K562 (cell line): ENCODE results near the gene DCP2. TPM values are rescaled to one million over a fixed set of nuclear protein-coding genes. Genes with fewer than 3 reads are reported as not detected.

Source experiments
- ATAC-seq: fragments of 200-7000 bp; cut with Tn5 transposase; 3 replicates; pipeline ENCODE4 v1.9.1; 2020; ENCODE audit warnings: moderate library complexity
- BruUV-seq: library from RNA; stranded (reverse); fragments of 400-500 nt; replicated peaks from 2 replicates; lab custom pipeline; 2021; lab: Mats Ljungman, UMichigan
- CTCF ChIA-PET: fragments of 300-600 bp; formaldehyde crosslinking; extraction: SDS; loops from one replicate; lab custom pipeline; 2021; ENCODE audit warnings: low intra/inter-chr PET ratio; lab: Yijun Ruan, JAX
- POLR2A ChIA-PET: fragments of 300-600, 350-650 bp; sonication (Branson Sonifier 250); formaldehyde crosslinking; extraction: SDS; loops from one replicate; lab custom pipeline; 2021; ENCODE audit warnings: antibody characterized with exemption, inconsistent platforms; lab: Yijun Ruan, JAX
- DNase-seq, 4 experiments: peaks; one replicate each; pipeline versions ENCODE4 v3.0.0 to v3.0.0-alpha.2; 2011 to 2018; ENCODE audit warnings: low spot score in 3 of 4, mixed read lengths in 3 of 4; ENCODE audit errors: extremely low read depth in 1 of 4
- FAIRE-seq: peaks from 2 replicates; lab custom pipeline; 2011; peaks lifted over from hg19 to GRCh38; lab: Jason Lieb, UNC
- H2AFZ ChIP-seq: 2 replicates; pipeline ENCODE4 v1.6.0; 2011; ENCODE audit warnings: low read depth, low read length, control low read depth, inconsistent platforms
- H3K27ac ChIP-seq: fragments of 200-600 bp; 3 replicates; pipeline ENCODE4 v1.8.0; 2011; ENCODE audit warnings: low read depth, mild to moderate bottlenecking, control low read depth, inconsistent platforms, low read length, moderate library complexity, mixed read lengths; ENCODE audit errors: extremely low read depth
- H3K27me3 ChIP-seq, 2 experiments: fragments of 300-600 bp in 1 of 2; 2 replicates in 1 of 2; 3 replicates in 1 of 2; pipeline versions ENCODE4 v1.6.0 to v1.8.0; 2011; ENCODE audit warnings: inconsistent platforms in 2 of 2, low read length in 2 of 2, mild to moderate bottlenecking in 1 of 2, mixed read lengths in 1 of 2, moderate library complexity in 1 of 2; ENCODE audit not compliant: control insufficient read depth in 2 of 2, insufficient read depth in 2 of 2
- H3K36me3 ChIP-seq: fragments of 300-600 bp; 3 replicates; pipeline ENCODE4 v1.8.0; 2011; ENCODE audit warnings: mild to moderate bottlenecking, low read length, inconsistent platforms; ENCODE audit not compliant: control insufficient read depth, insufficient read depth
- H3K4me1 ChIP-seq, 2 experiments: fragments of 200-600 bp in 1 of 2; replicated peaks in 1 of 2; 2 replicates in 1 of 2; 3 replicates in 1 of 2; pipeline versions ENCODE4 v1.5.1 to v1.8.0; 2011; ENCODE audit warnings: inconsistent platforms in 2 of 2, low read length in 2 of 2, mild to moderate bottlenecking in 1 of 2, mixed read lengths in 1 of 2, moderate library complexity in 1 of 2; ENCODE audit not compliant: control insufficient read depth in 2 of 2, insufficient read depth in 2 of 2
- H3K4me2 ChIP-seq: 2 replicates; pipeline ENCODE4 v1.6.1; 2011; ENCODE audit warnings: low read length, control low read depth, inconsistent platforms, mixed read lengths; ENCODE audit not compliant: insufficient read depth
- H3K4me3 ChIP-seq: fragments of 200-600 bp; sonication (generic), shearing (Covaris generic); 2 replicates; pipeline ENCODE4 v1.5.1; 2016; ENCODE audit warnings: control low read depth, inconsistent platforms
- H3K79me2 ChIP-seq: fragments of 200-600 bp; 3 replicates; pipeline ENCODE4 v1.8.0; 2011; ENCODE audit warnings: low read length, inconsistent platforms; ENCODE audit not compliant: control insufficient read depth, insufficient read depth
- H3K9ac ChIP-seq, 2 experiments: 2 replicates each; pipeline versions ENCODE4 v1.6.0 to v1.6.1; 2011; ENCODE audit warnings: low read depth in 2 of 2, low read length in 2 of 2, control low read depth in 1 of 2, inconsistent platforms in 1 of 2, mild to moderate bottlenecking in 1 of 2, mixed read lengths in 1 of 2; ENCODE audit not compliant: insufficient read depth in 1 of 2
- H3K9me1 ChIP-seq: one replicate; pipeline ENCODE4 v1.6.0; 2011; ENCODE audit warnings: inconsistent platforms, mild to moderate bottlenecking, low read length, moderate library complexity; ENCODE audit not compliant: control insufficient read depth, insufficient read depth
- H3K9me3 ChIP-seq: replicated peaks from 2 replicates; pipeline ENCODE4 v1.5.1; 2011; ENCODE audit warnings: low read depth, low read length, inconsistent platforms; ENCODE audit not compliant: control insufficient read depth, insufficient read depth
- H4K20me1 ChIP-seq: replicated peaks from 2 replicates; pipeline ENCODE4 v1.6.1; 2011; ENCODE audit warnings: low read length, inconsistent platforms, mixed read lengths; ENCODE audit not compliant: control insufficient read depth, insufficient read depth
- ARID2 ChIP-seq: fragments of 450-650 bp; IDR thresholded peaks from 2 replicates; pipeline ENCODE4 v1.6.1; 2017; ENCODE audit warnings: antibody characterized with exemption, mild to moderate bottlenecking
- BCOR ChIP-seq: fragments of 450-650 bp; IDR thresholded peaks from 2 replicates; pipeline ENCODE4 v1.6.1; 2016
- C11orf30 ChIP-seq: fragments of 450-650 bp; IDR thresholded peaks from 2 replicates; pipeline ENCODE4 v1.6.1; 2016; ENCODE audit warnings: low read depth, mild to moderate bottlenecking
- EWSR1 ChIP-seq: fragments of 450-650 bp; IDR thresholded peaks from 2 replicates; pipeline ENCODE4 v1.6.1; 2018; ENCODE audit warnings: borderline replicate concordance, mild to moderate bottlenecking, low read depth, moderate library complexity; ENCODE audit not compliant: partially characterized antibody
- FOXA3 ChIP-seq, 2 experiments: fragments of 450-650 bp in 1 of 2; sonication (generic) in 1 of 2; formaldehyde crosslinking; IDR thresholded peaks in 1 of 2; conservative IDR thresholded peaks in 1 of 2; 2 replicates each; pipeline versions ENCODE4 v1.4.0 to v1.8.0; 2020 to 2022; ENCODE audit warnings: mild to moderate bottlenecking in 2 of 2, missing genetic modification reagents in 1 of 2
- FOXJ3 ChIP-seq: sonication (generic); formaldehyde crosslinking; IDR thresholded peaks from 2 replicates; pipeline ENCODE4 v1.4.0; 2020; ENCODE audit warnings: mild to moderate bottlenecking, missing genetic modification reagents
- HEY1 ChIP-seq: fragments of 250-450 bp; sonication (Bioruptor Pico); IDR thresholded peaks from 2 replicates; pipeline ENCODE4 v1.5.0; 2020; ENCODE audit warnings: mild to moderate bottlenecking, moderate library complexity, borderline replicate concordance
- KDM4B ChIP-seq, 2 experiments: fragments of 450-650 bp in 1 of 2; sonication (generic) in 1 of 2; IDR thresholded peaks; 2 replicates each; pipeline ENCODE4 v1.6.1; 2016 to 2017; ENCODE audit warnings: borderline replicate concordance in 2 of 2, antibody characterized with exemption in 1 of 2, low read depth in 1 of 2, mild to moderate bottlenecking in 1 of 2
- NFIX ChIP-seq: fragments of 250-450 bp; sonication (Bioruptor Pico); IDR thresholded peaks from 2 replicates; pipeline ENCODE4 v1.4.0; 2020; ENCODE audit warnings: low read depth, mild to moderate bottlenecking, moderate library complexity
- RB1 ChIP-seq: fragments of 450-650 bp; IDR thresholded peaks from 2 replicates; pipeline ENCODE4 v1.6.1; 2017; ENCODE audit warnings: low read depth, mild to moderate bottlenecking
- RNF2 ChIP-seq: sonication (generic); IDR thresholded peaks from 2 replicates; pipeline ENCODE4 v1.6.1; 2016
- SLC30A9 ChIP-seq: fragments of 250-450 bp; sonication (Bioruptor Pico); IDR thresholded peaks from 2 replicates; pipeline ENCODE4 v1.8.0; 2022; ENCODE audit warnings: mild to moderate bottlenecking, moderate library complexity
- TAF9B ChIP-seq: fragments of 450-650 bp; IDR thresholded peaks from 2 replicates; pipeline ENCODE4 v1.6.1; 2018; ENCODE audit warnings: mild to moderate bottlenecking; ENCODE audit not compliant: partially characterized antibody
- TOE1 ChIP-seq, 2 experiments: fragments of 450-650 bp in 1 of 2; sonication (generic) in 1 of 2; formaldehyde crosslinking in 1 of 2; IDR thresholded peaks; 2 replicates each; pipeline versions ENCODE4 v1.7.1 to v1.8.0; 2016 to 2022; ENCODE audit warnings: borderline replicate concordance in 2 of 2, mild to moderate bottlenecking in 2 of 2, antibody characterized with exemption in 1 of 2, inconsistent platforms in 1 of 2, low read depth in 1 of 2, missing genetic modification reagents in 1 of 2, moderate library complexity in 1 of 2
- ZBTB8A ChIP-seq: fragments of 450-650 bp; IDR thresholded peaks from 2 replicates; pipeline ENCODE4 v1.6.1; 2018; ENCODE audit warnings: mild to moderate bottlenecking, moderate library complexity; ENCODE audit not compliant: partially characterized antibody
- ZNF444 ChIP-seq: fragments of 250-450 bp; sonication (Bioruptor Pico); IDR thresholded peaks from 2 replicates; pipeline ENCODE4 v1.4.0; 2020; ENCODE audit warnings: mild to moderate bottlenecking, moderate library complexity
- ZNF507 ChIP-seq: conservative IDR thresholded peaks from 2 replicates; pipeline ENCODE4 v1.6.1; 2017; ENCODE audit warnings: missing genetic modification characterization, missing compliant biosample characterization
- ZNF778 ChIP-seq: fragments of 450-650 bp; formaldehyde crosslinking; IDR thresholded peaks from 2 replicates; pipeline ENCODE4 v1.4.0; 2020; ENCODE audit warnings: mild to moderate bottlenecking, moderate library complexity
- ZSCAN32 ChIP-seq: fragments of 450-650 bp; formaldehyde crosslinking; IDR thresholded peaks from 2 replicates; pipeline ENCODE4 v1.4.0; 2020; ENCODE audit warnings: mild to moderate bottlenecking, moderate library complexity
- WGBS: fragments of 100-300 bp; shearing (Covaris generic); methylation state at CpG from one replicate; pipeline ENCODE4 v1.1.6; 2016; ENCODE audit warnings: low coverage, mixed read lengths; ENCODE audit not compliant: insufficient coverage; ENCODE audit errors: missing lambda C conversion rate; 5-methylcytosine and 5-hydroxymethylcytosine counted together
- in situ Hi-C: fragments of 300-500 bp; cut with MboI; formaldehyde crosslinking; loops from 4 replicates; pipeline ENCODE4 v1.15.0; 2018; ENCODE audit warnings: inconsistent platforms, mixed read lengths
- intact Hi-C: fragments of 100-400 bp; cut with micrococcal nuclease; formaldehyde crosslinking; loops from 2 replicates; pipeline ENCODE4 v1.14.2; 2022
- polyA plus RNA-seq, 8 experiments: library from polyadenylated mRNA; depleted of rRNA in 4 of 8; stranded (reverse) in 5 of 8; unstranded in 3 of 8; fragments of >200 nt; fragmentation: Nextera tagmentation in 2 of 8; fragmentation: Illumina TruSeq in 1 of 8; extraction: Ambion mirVana in 2 of 8; extraction: Trizol in 1 of 8; gene quantifications; 2 replicates each; pipeline versions ENCODE4 v1.2.1 to v1.2.3, GENCODE V29; 2011 to 2014; ENCODE audit warnings: inconsistent platforms in 1 of 8, missing spikeins in 1 of 8
- total RNA-seq, 7 experiments: library from RNA; depleted of rRNA in 6 of 7; stranded (reverse); fragments of >200 nt in 6 of 7; fragmentation: Illumina TruSeq in 2 of 7; extraction: Trizol in 2 of 7; gene quantifications; 2 replicates each; pipeline versions ENCODE4 v1.2.1 to v1.2.3, GENCODE V29; 2011 to 2021; ENCODE audit warnings: low replicate concordance in 1 of 7
- TF ChIP-seq, protein P1 (sequence below): IDR thresholded peaks from 2 replicates; pipeline ENCODE4 v1.6.1; 2014; ENCODE audit warnings: antibody characterized with exemption
- TF ChIP-seq, protein P2 (sequence below): sonication (generic); formaldehyde crosslinking; IDR thresholded peaks from 2 replicates; pipeline ENCODE4 v1.8.0; 2022; ENCODE audit warnings: mild to moderate bottlenecking, missing genetic modification reagents

The DCP2 gene
- total and polyA plus RNA-seq, 9 of the 15 experiments (the other 6 are each of a cell fraction or from before 2014, with no cell fraction given) = 25.9 to 109 (median 46.7) TPM

DNA sequence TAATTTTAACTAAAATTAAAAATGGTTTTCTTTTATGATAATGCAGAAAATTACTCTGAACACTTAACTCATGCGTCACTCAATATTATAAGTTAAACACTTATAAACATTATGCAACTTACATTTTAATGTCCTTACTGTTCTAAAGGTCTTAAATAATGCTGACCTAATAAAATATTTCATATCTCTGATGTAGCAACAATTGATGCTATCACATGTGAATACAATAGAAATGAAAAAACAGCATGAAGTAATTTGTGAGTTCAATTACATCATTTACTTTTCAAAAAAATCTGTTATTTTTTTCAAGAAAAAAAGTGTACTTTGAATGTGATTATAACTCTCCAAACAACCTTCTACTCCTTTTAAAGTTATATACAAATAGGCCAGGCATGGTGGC, 28.1 kb upstream of the DCP2 start (continued):
- TF ChIP-seq TAF9B (no peak), RB1 (no peak), ARID2 (no peak), ZNF507 (no peak)
- TF ChIP-seq, protein P1, sequence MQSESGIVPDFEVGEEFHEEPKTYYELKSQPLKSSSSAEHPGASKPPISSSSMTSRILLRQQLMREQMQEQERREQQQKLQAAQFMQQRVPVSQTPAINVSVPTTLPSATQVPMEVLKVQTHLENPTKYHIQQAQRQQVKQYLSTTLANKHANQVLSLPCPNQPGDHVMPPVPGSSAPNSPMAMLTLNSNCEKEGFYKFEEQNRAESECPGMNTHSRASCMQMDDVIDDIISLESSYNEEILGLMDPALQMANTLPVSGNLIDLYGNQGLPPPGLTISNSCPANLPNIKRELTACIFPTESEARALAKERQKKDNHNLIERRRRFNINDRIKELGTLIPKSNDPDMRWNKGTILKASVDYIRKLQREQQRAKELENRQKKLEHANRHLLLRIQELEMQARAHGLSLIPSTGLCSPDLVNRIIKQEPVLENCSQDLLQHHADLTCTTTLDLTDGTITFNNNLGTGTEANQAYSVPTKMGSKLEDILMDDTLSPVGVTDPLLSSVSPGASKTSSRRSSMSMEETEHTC = no peak

DNA sequence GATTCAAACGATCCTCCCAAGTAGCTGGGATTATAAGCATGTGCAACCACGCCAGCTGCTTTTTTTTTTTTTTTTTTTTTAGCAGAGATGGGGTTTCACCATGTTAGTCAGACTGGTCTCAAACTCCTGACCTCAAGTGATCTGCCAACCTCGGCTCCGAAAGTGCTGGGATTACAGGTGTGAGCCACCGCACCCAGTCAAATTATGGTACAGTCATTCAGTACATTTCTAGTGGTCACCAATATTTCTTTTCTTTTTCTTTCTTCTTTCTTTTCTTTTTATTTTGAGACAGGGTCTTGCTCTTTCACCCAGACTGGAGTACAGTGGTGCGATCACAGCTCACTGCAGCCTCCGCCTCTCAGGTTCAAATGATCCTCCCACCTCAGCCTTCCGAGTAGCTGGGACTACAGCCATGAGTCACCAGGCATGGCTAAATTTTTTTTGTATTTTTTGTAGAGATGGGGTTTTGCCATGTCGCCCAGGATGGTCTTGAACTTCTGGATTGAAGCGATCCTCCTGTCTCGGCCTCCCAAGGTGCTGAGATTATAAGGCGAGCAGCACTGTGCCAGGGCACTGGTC, 25.4 kb upstream of the DCP2 start:
- CTCF ChIA-PET = no interaction called here
- BruUV-seq = no TSS peak
- FAIRE-seq = no peak
- WGBS = 59% methylated on average over 9 of the region's 12 CpGs
- Histone ChIP-seq H3K36me3 (no peaks in the 10 kb centered on the region), H4K20me1 (no peaks in the 10 kb centered on the region), H3K27ac (no peak overlapping the region), H3K9ac (no peak overlapping the region), H3K4me3 (no peak overlapping the region), H3K9me1 (no peaks in the 10 kb centered on the region), H3K27me3 (no peaks in the 10 kb centered on the region), H2AFZ (peak overlapping the region; percentile 59; the same call in 1 of the 2 replicates), H3K4me1 (no peaks in the 10 kb centered on the region; a peak in 1 of 5 replicates), H3K4me2 (0 out of 2 replicates have a peak overlapping the region, but pooled peaks have one; percentile 3), H3K79me2 (no peaks in the 10 kb centered on the region), H3K9me3 (no peaks in the 10 kb centered on the region)
- in situ Hi-C loops (no loop called here), intact Hi-C loops (no loop called here)
- POLR2A ChIA-PET = interaction anchor here (0.9 to 1.3 kb wide), 3 partner anchors 28 to 124 kb away, joined by 3 to 6 read pairs (median 4); no protein-coding TSS in a partner anchor
- ATAC-seq = peak; percentile 47; the same call in 2 of the 3 replicates
- no peak for DNase-seq
- no peak for TF ChIP-seq C11orf30
- TF ChIP-seq, protein P2, sequence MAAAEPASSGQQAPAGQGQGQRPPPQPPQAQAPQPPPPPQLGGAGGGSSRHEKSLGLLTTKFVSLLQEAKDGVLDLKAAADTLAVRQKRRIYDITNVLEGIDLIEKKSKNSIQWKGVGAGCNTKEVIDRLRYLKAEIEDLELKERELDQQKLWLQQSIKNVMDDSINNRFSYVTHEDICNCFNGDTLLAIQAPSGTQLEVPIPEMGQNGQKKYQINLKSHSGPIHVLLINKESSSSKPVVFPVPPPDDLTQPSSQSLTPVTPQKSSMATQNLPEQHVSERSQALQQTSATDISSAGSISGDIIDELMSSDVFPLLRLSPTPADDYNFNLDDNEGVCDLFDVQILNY (CRISPR knock-in tag) = no peak
- no peak for TF ChIP-seq FOXA3 (CRISPR knock-in tag; conservative IDR thresholded peaks at IDR 0.05 in 1 of 2, IDR thresholded peaks at IDR 0.05 in 1 of 2)
- no peak for TF ChIP-seq ZBTB8A
- TF ChIP-seq EWSR1 = no peak
- no peak for TF ChIP-seq HEY1
- no peak for TF ChIP-seq ZSCAN32 (CRISPR knock-in tag)
- TF ChIP-seq ZNF444 = no peak
- no peak for TF ChIP-seq RNF2
- no peak for TF ChIP-seq FOXJ3 (CRISPR knock-in tag)
- TF ChIP-seq SLC30A9 = no peak
- TF ChIP-seq NFIX (CRISPR knock-in tag) = no peak
- TF ChIP-seq KDM4B (IDR thresholded peaks at IDR 0.05; ENCODE audit: borderline replicate concordance in 2 of 2, low read depth in 1 of 2) = no peak
- TF ChIP-seq ZNF778 (CRISPR knock-in tag) = no peak
- no peak for TF ChIP-seq BCOR
- no peak for TF ChIP-seq TOE1 (IDR thresholded peaks at IDR 0.05; ENCODE audit: borderline replicate concordance)
- no peak for TF ChIP-seq TOE1 (CRISPR knock-in tag; IDR thresholded peaks at IDR 0.05; ENCODE audit: borderline replicate concordance, low read depth)
